Mucosa of descending colon (tissue), 3 donors: Measurements from ENCODE around the gene NBPF20. TPM values are rescaled to one million over a fixed set of nuclear protein-coding genes. Genes with fewer than 3 reads are reported as not detected.
"Not testable (repeated sequence)": the region's sequence is repeated elsewhere in the genome, so short reads cannot be mapped to it uniquely, and the experiment has no call there.

Experiments used
- ATAC-seq: fragments of 200-7000 bp; cut with Tn5 transposase; one replicate; pipeline ENCODE4 v1.9.1; 2020; ENCODE audit warnings: mild to moderate bottlenecking, moderate library complexity
- DNase-seq, 3 donors: peaks; one replicate each; pipeline ENCODE4 v3.0.0-alpha.2; 2020
- H3K36me3 ChIP-seq: fragments of 200-600 bp; one replicate; pipeline ENCODE4 v1.8.0; 2021; ENCODE audit warnings: low read depth, mild to moderate bottlenecking
- H3K4me1 ChIP-seq: fragments of 200-600 bp; one replicate; pipeline ENCODE4 v1.8.0; 2021; ENCODE audit warnings: low read depth, mild to moderate bottlenecking
- H3K4me3 ChIP-seq: fragments of 200-600 bp; one replicate; pipeline ENCODE4 v1.8.0; 2021; ENCODE audit warnings: mild to moderate bottlenecking
- H3K9me3 ChIP-seq: fragments of 200-600 bp; one replicate; pipeline ENCODE4 v1.8.0; 2021; ENCODE audit warnings: mild to moderate bottlenecking
- intact Hi-C, 2 donors: fragments of 100-400 bp; cut with DNase I in 1 of 2; cut with micrococcal nuclease in 1 of 2; formaldehyde crosslinking; loops; one replicate each; pipeline versions ENCODE4 v1.11.0 to v1.11.1; 2022; cut with DNase I, micrococcal nuclease
- total RNA-seq, 3 donors: library from RNA; stranded (reverse); fragmentation: NEBNext Ultra II Directional in 2 of 3; extraction: Animal tissue kit (Norgen Biotek cat#: 25700) in 2 of 3; gene quantifications; one replicate each; pipeline versions ENCODE4 v1.2.1 to v1.2.4, GENCODE V29; 2021 to 2023
- donor health status: DM: no; HTN: no; CAD: no; lungs with moderate emphysema.
- donor health status: DM: no; HTN: no; CAD: no.
- donor health status: DM: no; HTN: yes; CAD: no.

NBPF20 gene
- total RNA-seq, 3 donors from 2014 or later: 2.0 to 4.6 (median 2.7) TPM

DNA sequence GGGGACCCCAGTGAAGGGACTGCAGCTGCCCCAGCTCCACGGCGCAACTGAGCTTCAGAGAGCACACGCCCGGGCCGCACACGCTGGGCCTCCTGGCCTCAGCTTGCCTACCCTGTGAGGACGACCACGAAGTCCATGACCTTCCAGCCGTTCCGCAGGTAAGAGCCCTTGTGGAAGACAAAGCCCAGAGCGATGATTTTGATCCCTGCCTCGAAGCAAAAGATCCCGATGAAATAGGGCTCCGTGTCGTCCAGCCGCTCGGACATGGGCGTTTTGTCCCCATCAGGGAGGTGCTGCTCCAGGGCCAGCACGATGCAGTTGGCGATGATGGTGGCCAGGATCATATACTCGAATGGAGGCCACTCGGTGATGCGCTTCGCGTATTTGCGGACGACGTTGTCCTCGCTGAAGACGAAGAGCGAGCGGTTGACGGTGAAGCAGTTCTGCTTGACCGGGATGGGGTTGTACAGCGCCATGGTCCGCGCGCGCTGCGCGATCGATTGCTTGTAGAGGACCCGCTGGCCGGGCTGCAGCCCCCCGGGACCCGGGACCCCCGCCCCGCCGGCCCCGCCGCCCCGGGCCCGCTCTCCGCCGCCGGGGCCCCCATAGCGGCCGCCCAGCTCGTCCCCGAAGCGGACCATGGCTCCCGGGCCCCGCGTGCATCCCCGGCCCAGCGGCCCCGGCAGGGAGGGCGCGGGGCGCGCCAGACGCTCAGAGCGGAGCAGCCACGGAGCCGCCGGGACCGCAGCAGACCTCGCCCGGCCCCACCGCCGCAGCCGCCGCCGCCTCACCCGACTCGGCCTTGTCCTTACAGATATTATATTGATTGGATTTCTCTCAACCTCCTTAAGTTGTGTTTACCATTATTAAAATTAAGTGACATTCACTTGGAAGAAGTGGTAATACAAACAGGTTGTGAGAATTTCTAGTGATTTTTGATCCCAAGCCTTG is 28.7 kb upstream of the NBPF20 start:
- not testable (repeated sequence) for ATAC-seq

DNA sequence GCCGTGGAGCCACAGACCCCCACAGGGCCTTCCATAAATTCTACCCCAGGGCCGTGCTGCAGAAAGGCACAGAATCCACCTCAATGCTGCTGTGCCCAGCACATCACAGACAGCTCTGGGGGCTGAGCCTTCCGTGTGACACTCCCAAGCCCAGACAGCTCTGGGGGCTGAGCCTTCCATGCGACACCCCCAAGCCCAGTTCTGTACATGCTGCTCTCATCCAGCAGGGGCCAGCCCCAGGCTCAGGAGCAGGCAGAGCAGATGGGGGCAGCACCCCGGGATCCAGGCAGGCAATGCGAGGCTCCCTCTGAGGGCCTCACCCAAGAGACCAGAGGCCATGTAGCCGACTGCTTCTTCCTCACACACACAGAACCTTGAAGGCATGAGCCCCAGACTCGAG is 27.1 kb upstream of the NBPF20 start:
- intact Hi-C loops, H3K36me3 ChIP-seq, H3K4me3 ChIP-seq, H3K9me3 ChIP-seq, ATAC-seq, DNase-seq, H3K4me1 ChIP-seq: not testable (repeated sequence)

More for the DNA sequence above, 28.7 kb upstream of the NBPF20 start:
- H3K36me3 ChIP-seq, H3K9me3 ChIP-seq, DNase-seq, H3K4me1 ChIP-seq, intact Hi-C loops, H3K4me3 ChIP-seq: not testable (repeated sequence)

DNA sequence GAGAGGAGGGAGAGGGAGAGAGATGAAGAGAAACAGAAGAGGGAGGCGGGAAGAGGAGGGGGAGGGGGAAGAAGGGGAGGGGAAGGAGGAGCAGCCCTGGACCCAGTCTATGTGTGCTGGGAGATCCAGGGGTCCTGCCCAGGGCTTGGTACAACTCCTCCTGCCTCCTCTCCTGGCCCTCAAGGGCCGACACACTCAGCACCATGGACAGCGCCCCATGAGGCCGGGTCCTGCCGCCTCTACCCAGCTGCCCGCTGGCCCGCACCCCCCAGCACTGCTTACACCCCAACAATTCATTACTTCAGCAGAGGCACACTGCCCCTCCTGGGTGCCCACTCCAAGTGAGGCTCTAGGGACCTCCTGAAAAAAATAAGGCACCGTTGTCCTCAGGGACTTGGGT is 26.5 kb upstream of the NBPF20 start:
- intact Hi-C loops, H3K9me3 ChIP-seq, H3K36me3 ChIP-seq, H3K4me1 ChIP-seq, H3K4me3 ChIP-seq: not testable (repeated sequence)
- peak; percentile 52 for ATAC-seq
- peak in 2 of 3 donors; percentile 17 to 50 for DNase-seq

DNA sequence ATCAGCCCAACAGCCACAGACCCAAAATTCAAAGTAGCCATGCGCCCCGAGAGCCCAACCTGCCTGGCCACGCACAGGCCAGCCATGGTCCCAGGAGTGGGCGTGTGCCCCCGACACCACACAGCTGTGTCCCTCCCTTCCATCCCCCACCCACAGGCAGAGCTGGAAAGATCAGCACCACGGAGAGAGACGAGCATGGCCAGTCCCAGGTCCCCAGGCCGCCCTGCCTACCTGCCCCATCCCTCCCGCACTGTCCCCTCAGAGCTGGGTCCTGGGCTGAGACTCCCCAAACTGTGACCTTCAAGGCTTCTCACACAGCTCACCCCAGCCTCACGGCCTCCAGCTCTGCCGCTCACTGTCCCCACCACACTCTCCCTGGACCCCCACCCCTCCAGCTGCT is 19.8 kb upstream of the NBPF20 start:
- DNase-seq, H3K4me1 ChIP-seq, intact Hi-C loops, H3K9me3 ChIP-seq, H3K4me3 ChIP-seq, ATAC-seq, H3K36me3 ChIP-seq: not testable (repeated sequence)

DNA sequence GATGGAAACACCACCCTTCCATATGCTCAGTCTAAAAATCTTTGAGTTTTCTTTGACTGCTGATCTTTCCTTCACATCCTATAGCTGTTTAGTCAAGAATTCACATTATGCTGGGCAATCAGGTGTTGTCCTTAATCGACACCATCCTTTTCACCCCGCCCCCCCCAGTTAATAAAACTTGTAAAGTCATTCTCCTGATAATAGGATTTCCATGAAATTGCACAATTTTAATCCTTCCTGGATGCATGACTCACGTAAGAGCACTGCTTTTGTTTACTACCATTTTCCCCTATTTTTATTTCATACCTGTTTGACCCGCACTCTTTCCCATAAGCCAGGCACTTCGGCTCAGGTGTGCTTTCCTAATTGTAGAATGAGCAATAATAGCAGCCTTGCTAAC is 16.9 kb upstream of the NBPF20 start:
- H3K4me1 ChIP-seq, intact Hi-C loops, H3K4me3 ChIP-seq, DNase-seq, ATAC-seq, H3K36me3 ChIP-seq, H3K9me3 ChIP-seq: not testable (repeated sequence)

DNA sequence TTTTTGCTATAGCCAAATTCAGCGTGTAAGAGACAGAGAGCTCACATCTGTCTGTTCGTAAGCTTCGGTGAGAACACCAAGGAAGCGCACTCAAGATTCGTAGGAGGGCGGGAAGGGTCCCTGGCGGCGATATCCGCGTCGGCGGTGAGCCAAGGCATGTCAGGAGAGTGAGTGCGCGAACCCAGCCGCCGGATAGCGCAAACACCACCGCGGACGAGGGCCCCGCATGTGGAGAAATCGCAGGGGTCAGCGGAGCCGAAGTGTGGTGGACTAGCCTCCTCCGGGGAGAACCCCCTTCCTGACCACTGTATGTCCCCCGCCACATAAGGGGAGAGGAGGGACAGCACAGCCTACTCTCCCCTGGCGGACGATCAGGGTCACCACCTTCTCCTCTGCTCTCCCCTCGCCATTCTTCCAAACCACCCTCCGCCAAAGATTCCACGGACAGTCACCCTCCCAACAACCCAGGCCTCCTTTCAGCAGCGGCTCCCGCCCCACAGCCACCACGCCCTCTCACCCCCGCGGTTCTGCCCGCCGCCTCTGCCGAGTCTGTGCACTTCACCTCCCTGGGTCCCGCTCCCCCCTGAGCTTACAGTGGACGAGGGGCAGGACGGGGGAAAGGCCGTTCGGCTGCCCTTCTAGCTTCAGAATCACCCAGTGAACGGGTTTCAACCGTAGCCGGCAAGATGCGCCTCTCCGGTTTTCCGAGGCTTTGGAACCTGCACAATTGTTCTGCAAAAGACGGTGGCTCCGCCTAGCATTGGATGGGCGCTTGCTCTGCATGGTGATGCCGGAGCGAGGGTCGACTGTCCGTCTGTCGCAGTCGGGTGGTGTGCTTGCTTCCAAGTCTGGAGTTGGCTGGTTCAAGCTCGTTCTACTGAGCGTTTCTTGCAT is 6.2 kb upstream of the NBPF20 start:
- H3K4me1 ChIP-seq, H3K36me3 ChIP-seq, intact Hi-C loops, H3K4me3 ChIP-seq, H3K9me3 ChIP-seq, DNase-seq: not testable (repeated sequence)
- peak; percentile 22 for ATAC-seq

DNA sequence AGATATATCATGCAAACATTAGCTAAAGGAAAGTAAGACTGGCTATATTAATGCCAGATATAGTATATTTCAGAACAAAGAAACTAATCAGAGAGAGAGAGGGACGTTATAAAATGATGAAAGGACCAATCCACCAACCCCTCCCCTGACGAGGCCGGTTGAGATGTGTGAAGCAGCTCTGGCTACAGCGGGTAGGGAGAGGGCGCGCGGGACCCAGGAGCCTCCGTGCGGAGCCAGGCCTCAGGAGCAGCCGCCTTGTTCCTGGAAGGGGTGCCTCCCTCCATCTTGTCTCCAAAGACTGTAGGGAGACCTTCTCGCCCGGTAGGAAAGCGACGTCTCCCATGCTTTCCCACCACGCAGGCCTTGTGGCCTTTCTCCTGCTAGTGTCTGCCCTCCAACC is 5.4 kb upstream of the NBPF20 start:
- peak; percentile 21 for ATAC-seq

DNA sequence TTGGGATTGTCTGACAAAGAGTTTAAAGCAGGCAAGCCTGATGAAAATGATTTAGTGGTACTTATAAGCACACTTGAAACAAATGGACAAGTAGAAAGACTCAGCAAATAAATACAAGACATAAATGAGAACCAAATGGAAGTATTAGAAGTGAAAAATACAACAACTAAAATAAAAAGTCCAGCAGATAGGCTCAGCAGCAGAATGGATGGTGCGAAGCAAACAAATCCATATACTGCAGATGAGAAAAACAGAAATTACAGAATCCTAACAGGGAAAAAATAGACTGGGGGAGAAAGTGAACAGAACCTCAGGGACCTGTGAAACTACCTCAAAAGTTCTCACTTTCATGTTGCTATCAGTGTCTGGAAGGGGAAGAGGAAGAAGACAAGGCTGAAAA is 3.9 kb upstream of the NBPF20 start:
- H3K4me3 ChIP-seq, H3K36me3 ChIP-seq, H3K4me1 ChIP-seq, DNase-seq, ATAC-seq, H3K9me3 ChIP-seq, intact Hi-C loops: not testable (repeated sequence)

More for the DNA sequence above, 5.4 kb upstream of the NBPF20 start:
- H3K9me3 ChIP-seq, H3K36me3 ChIP-seq, DNase-seq, H3K4me1 ChIP-seq, H3K4me3 ChIP-seq, intact Hi-C loops: not testable (repeated sequence)

DNA sequence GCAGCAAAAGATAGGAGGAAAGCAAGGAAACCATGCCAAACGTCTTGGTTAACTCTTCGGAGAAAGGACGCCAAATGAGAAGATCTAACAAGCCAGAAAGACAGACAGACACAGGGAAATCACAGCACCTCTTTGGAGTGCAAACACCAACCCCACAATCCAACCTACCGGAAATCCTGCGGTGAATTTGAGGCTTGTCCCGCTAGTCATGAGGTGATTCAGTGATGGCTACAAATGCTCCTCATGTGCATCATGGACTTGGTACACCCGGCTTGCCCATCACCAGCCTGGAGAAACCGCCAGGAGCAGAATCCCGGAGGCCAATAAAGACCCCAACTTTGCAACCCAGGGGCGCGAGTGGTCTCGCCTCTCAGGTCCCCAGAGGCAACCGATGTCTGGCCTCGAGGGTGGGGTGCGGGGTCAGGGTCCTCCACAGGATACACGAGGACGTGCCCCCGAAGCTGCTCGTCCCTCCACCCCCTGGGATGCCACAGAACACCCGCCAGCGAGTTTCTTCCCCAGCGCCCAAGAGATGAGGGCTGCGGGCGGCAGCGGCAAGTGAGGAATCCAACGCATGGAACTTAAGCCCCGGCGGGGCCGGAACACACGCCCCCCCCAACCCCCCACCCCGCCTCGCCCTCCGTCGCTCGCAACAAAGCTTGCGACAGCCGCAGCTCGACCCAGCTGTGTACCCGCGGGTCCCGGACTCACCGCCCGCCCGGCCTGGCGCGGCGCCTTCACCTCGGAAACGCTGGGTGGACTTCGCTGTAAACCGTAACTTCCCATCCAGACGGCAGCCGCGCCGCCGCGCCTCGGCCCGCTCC is 579 bp downstream of the NBPF20 start:
- intact Hi-C loops, H3K9me3 ChIP-seq, H3K36me3 ChIP-seq, DNase-seq, H3K4me1 ChIP-seq: not testable (repeated sequence)
- H3K4me3 ChIP-seq: peak overlapping the region; percentile 30
- peak; percentile 91 for ATAC-seq

DNA sequence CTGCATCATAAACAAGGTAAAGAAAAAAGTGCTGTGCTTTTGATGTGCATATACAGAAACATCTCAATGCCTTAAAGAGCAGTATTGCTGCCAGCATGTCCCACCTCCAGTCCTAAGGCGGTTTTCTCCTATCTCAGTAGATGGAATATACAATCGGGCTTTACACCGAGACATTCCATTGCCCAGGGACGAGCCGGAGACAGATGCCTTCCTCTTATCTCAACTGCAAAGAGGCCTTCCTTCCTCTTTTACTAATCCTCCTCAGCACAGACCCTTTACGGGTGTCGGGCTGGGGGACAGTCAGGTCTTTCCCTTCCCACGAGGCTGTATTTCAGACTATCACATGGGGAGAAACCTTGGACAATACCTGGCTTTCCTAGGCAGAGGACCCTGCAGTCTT is 10.3 kb downstream of the NBPF20 start:
- H3K36me3 ChIP-seq, H3K4me3 ChIP-seq, intact Hi-C loops, DNase-seq, ATAC-seq, H3K4me1 ChIP-seq, H3K9me3 ChIP-seq: not testable (repeated sequence)

DNA sequence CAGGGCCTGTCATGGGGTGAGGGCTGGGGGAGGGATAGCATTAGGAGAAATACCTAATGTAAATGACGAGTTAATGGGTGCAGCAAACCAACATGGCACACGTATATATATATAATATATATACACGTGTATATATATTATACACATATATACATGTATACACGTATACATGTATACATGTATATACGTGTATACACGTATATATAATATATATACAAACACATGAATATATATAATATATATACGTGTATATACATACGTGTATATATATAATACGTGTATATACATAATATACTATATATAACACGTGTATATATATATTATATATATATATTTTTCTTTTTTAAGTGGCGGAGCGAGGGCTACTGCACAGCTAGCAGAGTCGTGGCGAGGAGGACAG is 18.1 kb downstream of the NBPF20 start:
- H3K9me3 ChIP-seq, H3K4me3 ChIP-seq, intact Hi-C loops, DNase-seq, H3K36me3 ChIP-seq, H3K4me1 ChIP-seq, ATAC-seq: not testable (repeated sequence)

DNA sequence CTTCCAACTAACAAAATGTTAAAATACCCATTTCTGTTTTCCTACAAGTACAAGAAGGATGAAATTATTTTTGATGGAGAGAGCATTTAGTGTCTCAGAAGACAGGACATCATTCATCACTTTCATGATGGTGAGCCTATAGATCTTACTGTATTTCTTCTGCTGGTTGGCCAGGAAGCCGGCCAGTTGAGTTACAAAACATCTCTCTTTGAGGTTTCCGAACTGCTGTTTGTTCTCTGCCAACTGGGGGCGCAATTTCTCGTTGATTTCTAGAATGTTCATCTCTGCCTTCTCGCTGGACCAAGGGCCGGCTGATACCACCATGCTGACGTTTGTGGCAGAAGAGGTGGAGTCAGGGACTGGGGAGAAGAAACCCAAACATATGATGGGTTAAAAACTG is 20.5 kb downstream of the NBPF20 start:
- H3K9me3 ChIP-seq, H3K4me3 ChIP-seq, H3K36me3 ChIP-seq, DNase-seq, intact Hi-C loops, H3K4me1 ChIP-seq, ATAC-seq: not testable (repeated sequence)

DNA sequence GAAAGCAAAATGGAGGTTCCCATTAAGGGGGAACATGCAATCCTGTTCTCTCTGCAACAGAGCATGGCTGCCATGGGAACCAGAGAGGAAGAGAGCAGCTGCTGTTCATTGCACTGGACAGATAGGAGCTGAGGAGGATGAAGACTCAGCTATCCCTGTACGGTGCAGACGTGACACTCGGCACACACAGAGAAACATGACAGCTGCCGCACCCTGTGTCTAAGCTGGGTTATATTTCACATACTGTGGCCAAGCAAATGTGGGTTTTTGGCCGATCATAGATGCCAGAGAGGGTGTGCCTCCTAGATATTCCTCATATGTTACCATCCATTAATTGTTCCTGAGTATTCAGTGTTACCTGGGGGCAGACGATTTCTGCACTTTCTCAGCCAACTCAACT is 24.7 kb downstream of the NBPF20 start:
- H3K4me3 ChIP-seq, intact Hi-C loops, DNase-seq, H3K4me1 ChIP-seq, ATAC-seq, H3K9me3 ChIP-seq, H3K36me3 ChIP-seq: not testable (repeated sequence)
